Measurements from ENCODE around the gene ARMCX1.

- TF ChIP-seq GATA2 (IDR thresholded peaks at IDR 0.05; ENCODE audit: low read depth, low read length) (no peak), GATA3 (IDR thresholded peaks at IDR 0.05; ENCODE audit: low read depth, low read length) (no peak)
These were observed 43.0 kb upstream of the ARMCX1 start for GRCh38 chrX:101507372-101507771.

Data from SH-SY5Y (cell line).